ENCODE data around the gene ZNF575. TPM values are rescaled to one million over a fixed set of nuclear protein-coding genes. Genes with fewer than 3 reads are reported as not detected.

ZNF575 gene
- total and polyA plus RNA-seq, 2 donors (not counting 3 experiments of a cell fraction or from before 2014, with no cell fraction given): 0.57 to 3.0 TPM

DNA sequence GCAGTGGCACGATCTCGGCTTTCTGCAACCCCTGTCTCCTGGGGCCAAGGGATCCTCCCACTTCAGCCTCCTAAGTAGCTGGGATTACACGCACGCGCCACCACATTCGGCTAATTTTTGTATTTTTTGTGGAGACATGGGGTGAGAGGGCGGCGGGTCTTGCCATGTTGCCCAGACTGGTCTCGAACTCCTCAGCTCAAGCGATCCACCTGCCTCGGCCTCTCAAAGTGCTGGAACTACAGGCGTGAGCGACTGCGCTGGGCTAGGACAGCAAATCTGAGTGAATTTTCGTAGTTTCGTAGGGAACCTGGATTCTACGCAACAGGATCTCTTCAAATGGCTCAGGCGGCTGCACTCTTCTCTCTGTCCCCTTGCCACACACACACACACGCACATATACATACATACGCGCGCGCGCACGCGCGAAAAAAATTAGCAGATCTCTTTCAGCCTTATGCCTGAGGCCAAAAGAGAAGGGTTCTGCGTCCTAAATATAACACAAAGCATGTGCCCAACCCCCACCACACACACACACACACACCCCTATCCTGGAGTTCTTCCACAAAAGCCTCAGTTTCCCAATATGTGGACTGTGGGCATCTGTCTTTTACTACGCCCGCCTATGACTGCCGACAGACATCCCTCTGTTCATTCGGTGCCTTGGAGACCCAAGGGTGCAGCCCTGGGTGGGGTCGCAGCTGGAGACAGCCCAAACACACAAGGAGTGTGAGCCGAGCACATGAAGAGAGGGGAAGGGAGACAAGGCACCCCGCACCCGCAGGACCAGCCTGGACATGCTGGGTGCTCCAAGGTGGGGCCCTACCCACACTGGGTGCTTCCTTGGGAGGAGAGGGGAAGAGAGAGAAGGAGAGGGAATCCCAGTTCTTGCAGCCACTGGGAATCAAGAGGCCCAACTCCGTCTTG is 43.2 kb downstream of the ZNF575 start:
- Histone ChIP-seq H3K4me1 (ENCODE audit: control insufficient read depth, extremely low read depth, insufficient read depth, low read length) (peaks cover 7% of the 10 kb centered on the region), H3K9me1 (replicated peaks; ENCODE audit: control insufficient read depth, extremely low read depth, insufficient read depth, low read length) (no peaks in the 10 kb centered on the region), H3K4me3 (replicated peaks in 1 of 3; ENCODE audit: insufficient read depth in 1 of 3, low read depth in 1 of 3, low read length in 3 of 3) (peak overlapping the region in 2 of 3 experiments; percentile 10 to 86), H3K27ac (ENCODE audit: insufficient read depth, low read depth, low read length) (peak overlapping the region; percentile 35), H3K36me3 (ENCODE audit: control insufficient read depth in 2 of 2, extremely low read depth in 1 of 2, insufficient read depth in 2 of 2, low read length in 2 of 2) (no peaks in the 10 kb centered on the region), H4K20me1 (replicated peaks; ENCODE audit: control insufficient read depth, extremely low read depth, insufficient read depth, low read length) (no peaks in the 10 kb centered on the region), H3K4me2 (ENCODE audit: insufficient read depth, low read length) (peak overlapping the region; percentile 47), H3K9me3 (replicated peaks; ENCODE audit: control insufficient read depth, insufficient read depth, low read length) (no peaks in the 10 kb centered on the region), H3K79me2 (ENCODE audit: control insufficient read depth, insufficient read depth, low read length) (no peaks in the 10 kb centered on the region), H2AFZ (ENCODE audit: low read depth, low read length) (peak overlapping the region; percentile 68), H3K27me3 (ENCODE audit: control insufficient read depth in 2 of 2, insufficient read depth in 2 of 2, low read length in 2 of 2) (no peaks in the 10 kb centered on the region), H3K9ac (replicated peaks; ENCODE audit: extremely low read depth, insufficient read depth, low read length) (peak overlapping the region; percentile 33)
- intact Hi-C loops (cut with micrococcal nuclease): loop anchor here (1.0 kb wide), 3 partner anchors 20 to 43 kb away; partner anchors contain the start of genes IRGQ, ZNF428 and ZNF576
- TF ChIP-seq, protein P1, sequence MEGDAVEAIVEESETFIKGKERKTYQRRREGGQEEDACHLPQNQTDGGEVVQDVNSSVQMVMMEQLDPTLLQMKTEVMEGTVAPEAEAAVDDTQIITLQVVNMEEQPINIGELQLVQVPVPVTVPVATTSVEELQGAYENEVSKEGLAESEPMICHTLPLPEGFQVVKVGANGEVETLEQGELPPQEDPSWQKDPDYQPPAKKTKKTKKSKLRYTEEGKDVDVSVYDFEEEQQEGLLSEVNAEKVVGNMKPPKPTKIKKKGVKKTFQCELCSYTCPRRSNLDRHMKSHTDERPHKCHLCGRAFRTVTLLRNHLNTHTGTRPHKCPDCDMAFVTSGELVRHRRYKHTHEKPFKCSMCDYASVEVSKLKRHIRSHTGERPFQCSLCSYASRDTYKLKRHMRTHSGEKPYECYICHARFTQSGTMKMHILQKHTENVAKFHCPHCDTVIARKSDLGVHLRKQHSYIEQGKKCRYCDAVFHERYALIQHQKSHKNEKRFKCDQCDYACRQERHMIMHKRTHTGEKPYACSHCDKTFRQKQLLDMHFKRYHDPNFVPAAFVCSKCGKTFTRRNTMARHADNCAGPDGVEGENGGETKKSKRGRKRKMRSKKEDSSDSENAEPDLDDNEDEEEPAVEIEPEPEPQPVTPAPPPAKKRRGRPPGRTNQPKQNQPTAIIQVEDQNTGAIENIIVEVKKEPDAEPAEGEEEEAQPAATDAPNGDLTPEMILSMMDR (IDR thresholded peaks at IDR 0.05; ENCODE audit: extremely low read depth in 1 of 2, insufficient read depth in 1 of 2, low read depth in 1 of 2, low read length in 2 of 2): no peak
- TF ChIP-seq EZH2 (IDR thresholded peaks at IDR 0.05; ENCODE audit: borderline replicate concordance, low read depth, low read length, severe bottlenecking) (no peak), JUN (IDR thresholded peaks at IDR 0.05; ENCODE audit: borderline replicate concordance, insufficient read depth, insufficient read length, low read depth) (no peak), POLR2AphosphoS5 (IDR thresholded peaks at IDR 0.05; ENCODE audit: insufficient read depth, low read depth, low read length) (no peak)
- TF ChIP-seq, protein P2, sequence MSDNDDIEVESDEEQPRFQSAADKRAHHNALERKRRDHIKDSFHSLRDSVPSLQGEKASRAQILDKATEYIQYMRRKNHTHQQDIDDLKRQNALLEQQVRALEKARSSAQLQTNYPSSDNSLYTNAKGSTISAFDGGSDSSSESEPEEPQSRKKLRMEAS (IDR thresholded peaks at IDR 0.05; ENCODE audit: insufficient read depth, insufficient read length): no peak
- no peak for FAIRE-seq
- BruUV-seq (replicated peaks): no TSS peak
- peak; percentile 8 for DNase-seq (ENCODE audit: low read depth, low spot score)
- POLR2A ChIA-PET: interaction anchor here (1.2 kb wide), 1 partner anchor 21 kb away, joined by 3 read pairs; no protein-coding TSS in a partner anchor
- dilution Hi-C loops (cut with MboI; ENCODE audit: extremely low pct_ligation_motif_present, low sequenced_read_pairs): no loop called here
- CTCF ChIA-PET: interaction anchor here (2.9 to 4.2 kb wide), 3 partner anchors 18 to 41 kb away, joined by 11 to 31 read pairs (median 16); no protein-coding TSS in a partner anchor

Data from endothelial cell of umbilical vein (primary cell).